HEK293 (cell line): ENCODE results near the gene MRM1.

Experiments used
- CTCF ChIA-PET: fragments of 350-600 bp; formaldehyde crosslinking; extraction: SDS; loops from one replicate; lab custom pipeline; 2021; ENCODE audit warnings: antibody characterized with exemption; lab: Yijun Ruan, JAX
- POLR2A ChIA-PET: fragments of 300-600 bp; formaldehyde crosslinking; extraction: SDS; loops from one replicate; lab custom pipeline; 2020; ENCODE audit warnings: antibody characterized with exemption, inconsistent platforms; lab: Yijun Ruan, JAX
- H3K27ac ChIP-seq: fragments of 200-500 bp; sonication (Bioruptor generic); 2 replicates; pipeline ENCODE4 v1.5.1; 2014; ENCODE audit warnings: low read depth, low read length, control low read depth, inconsistent platforms; ENCODE audit errors: extremely low read depth
- H3K36me3 ChIP-seq, 2 experiments: fragments of 200-500 bp in 1 of 2; sonication (Bioruptor generic) in 1 of 2; 1 replicate in 1 of 2; 2 replicates in 1 of 2; pipeline ENCODE4 v1.5.1; 2014 to 2017; ENCODE audit warnings: inconsistent platforms in 2 of 2, low read length in 2 of 2; ENCODE audit not compliant: control insufficient read depth in 2 of 2, insufficient read depth in 1 of 2
- H3K4me1 ChIP-seq: fragments of 200-500 bp; sonication (Bioruptor generic); 2 replicates; pipeline ENCODE4 v1.5.1; 2014; ENCODE audit warnings: mild to moderate bottlenecking, low read length, inconsistent platforms; ENCODE audit not compliant: control insufficient read depth, insufficient read depth
- H3K4me3 ChIP-seq: 2 replicates; pipeline ENCODE4 v1.5.1; 2011; ENCODE audit warnings: low read depth, mild to moderate bottlenecking, control low read depth, low read length, moderate library complexity
- H3K9me3 ChIP-seq: fragments of 200-500 bp; sonication (Bioruptor generic); 2 replicates; pipeline ENCODE4 v1.5.1; 2014; ENCODE audit warnings: low read depth, low read length, inconsistent platforms; ENCODE audit not compliant: control insufficient read depth, insufficient read depth
- GFI1B ChIP-seq: fragments of 450-650 bp; formaldehyde crosslinking; IDR thresholded peaks from 2 replicates; pipeline ENCODE4 v1.5.1; 2016; ENCODE audit warnings: missing biosample characterization, missing genetic modification characterization
- RBAK ChIP-seq: fragments of 450-650 bp; formaldehyde crosslinking; IDR thresholded peaks from 2 replicates; pipeline ENCODE4 v1.5.1; 2016; ENCODE audit warnings: missing biosample characterization, missing genetic modification characterization
- SP3 ChIP-seq: fragments of 450-650 bp; formaldehyde crosslinking; IDR thresholded peaks from 2 replicates; pipeline ENCODE4 v1.5.1; 2016; ENCODE audit warnings: missing biosample characterization, missing genetic modification characterization
- TCF7L2 ChIP-seq: IDR thresholded peaks from 2 replicates; pipeline ENCODE4 v1.6.1; 2011; ENCODE audit warnings: low read depth, mild to moderate bottlenecking, inconsistent platforms, low read length, moderate library complexity, borderline replicate concordance
- ZBTB17 ChIP-seq: fragments of 450-650 bp; formaldehyde crosslinking; IDR thresholded peaks from 2 replicates; pipeline ENCODE4 v1.5.1; 2016; ENCODE audit warnings: missing biosample characterization, missing genetic modification characterization
- ZFP69B ChIP-seq: fragments of 450-650 bp; formaldehyde crosslinking; IDR thresholded peaks from 2 replicates; pipeline ENCODE4 v1.5.1; 2016; ENCODE audit warnings: missing biosample characterization, missing genetic modification characterization
- ZNF112 ChIP-seq: fragments of 450-650 bp; formaldehyde crosslinking; IDR thresholded peaks from 2 replicates; pipeline ENCODE4 v1.5.0; 2017; ENCODE audit warnings: missing biosample characterization, missing genetic modification characterization
- ZNF16 ChIP-seq: fragments of 450-650 bp; formaldehyde crosslinking; IDR thresholded peaks from 2 replicates; pipeline ENCODE4 v1.5.1; 2016; ENCODE audit warnings: low read depth, missing biosample characterization, missing genetic modification characterization
- ZNF184 ChIP-seq: fragments of 450-650 bp; IDR thresholded peaks from 2 replicates; pipeline ENCODE4 v1.5.1; 2018; ENCODE audit warnings: missing biosample characterization, mild to moderate bottlenecking, missing genetic modification characterization
- ZNF302 ChIP-seq: fragments of 450-650 bp; formaldehyde crosslinking; IDR thresholded peaks from 2 replicates; pipeline ENCODE4 v1.5.1; 2016; ENCODE audit warnings: missing biosample characterization, missing genetic modification characterization, low read depth
- ZNF416 ChIP-seq: fragments of 450-650 bp; formaldehyde crosslinking; IDR thresholded peaks from 2 replicates; pipeline ENCODE4 v1.5.1; 2016; ENCODE audit warnings: missing biosample characterization, missing genetic modification characterization
- ZNF501 ChIP-seq: fragments of 450-650 bp; formaldehyde crosslinking; IDR thresholded peaks from 2 replicates; pipeline ENCODE4 v1.5.1; 2016; ENCODE audit warnings: missing biosample characterization, missing genetic modification characterization
- ZNF560 ChIP-seq: fragments of 450-650 bp; formaldehyde crosslinking; IDR thresholded peaks from 2 replicates; pipeline ENCODE4 v1.5.1; 2017; ENCODE audit warnings: missing biosample characterization, missing genetic modification characterization, borderline replicate concordance
- ZNF626 ChIP-seq: fragments of 450-650 bp; sonication (Bioruptor Pico); formaldehyde crosslinking; IDR thresholded peaks from 2 replicates; pipeline ENCODE4 v1.5.1; 2018; ENCODE audit warnings: missing biosample characterization, missing genetic modification characterization, inconsistent platforms
- ZNF837 ChIP-seq: fragments of 450-650 bp; formaldehyde crosslinking; IDR thresholded peaks from 2 replicates; pipeline ENCODE4 v1.5.1; 2016; ENCODE audit warnings: missing biosample characterization, missing genetic modification characterization
- TF ChIP-seq, protein P1 (sequence below): fragments of 450-650 bp; formaldehyde crosslinking; IDR thresholded peaks from 2 replicates; pipeline ENCODE4 v1.5.1; 2016; ENCODE audit warnings: missing biosample characterization, missing genetic modification characterization
- TF ChIP-seq, protein P2 (sequence below): fragments of 450-650 bp; formaldehyde crosslinking; IDR thresholded peaks from 2 replicates; pipeline ENCODE4 v1.5.1; 2017; ENCODE audit warnings: missing biosample characterization, missing genetic modification characterization
- TF ChIP-seq, protein P3 (sequence below): fragments of 450-650 bp; formaldehyde crosslinking; IDR thresholded peaks from 2 replicates; pipeline ENCODE4 v1.5.1; 2016; ENCODE audit warnings: missing biosample characterization, missing genetic modification characterization
- TF ChIP-seq, protein P4 (sequence below): fragments of 450-650 bp; formaldehyde crosslinking; IDR thresholded peaks from 2 replicates; pipeline ENCODE4 v1.5.1; 2016; ENCODE audit warnings: missing biosample characterization, missing genetic modification characterization
- TF ChIP-seq, protein P5 (sequence below): fragments of 450-650 bp; formaldehyde crosslinking; IDR thresholded peaks from 2 replicates; pipeline ENCODE4 v1.5.1; 2016; ENCODE audit warnings: missing biosample characterization, missing genetic modification characterization, low read depth

MRM1 gene

DNA sequence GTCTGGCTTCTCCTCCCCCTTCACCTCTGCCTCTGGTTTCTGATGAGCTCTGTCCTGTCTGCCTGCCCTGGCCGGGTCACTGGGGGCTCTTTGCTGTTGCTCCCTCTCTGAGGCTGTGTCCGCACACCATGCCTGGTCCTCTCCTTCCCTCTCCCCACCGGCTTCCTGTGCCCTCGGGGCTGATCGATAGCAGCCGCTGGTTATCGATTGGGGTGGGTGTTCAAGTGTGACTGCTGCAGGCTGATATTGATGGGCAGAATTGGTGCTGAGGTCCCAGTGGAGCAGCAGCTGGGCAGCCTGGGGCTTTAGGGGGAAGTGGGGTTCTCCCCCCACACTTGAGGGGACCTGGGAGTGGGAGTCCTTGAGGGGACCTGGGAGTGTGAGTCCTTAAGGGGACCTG is 16.4 kb downstream of the MRM1 start:
- TF ChIP-seq, protein P1, sequence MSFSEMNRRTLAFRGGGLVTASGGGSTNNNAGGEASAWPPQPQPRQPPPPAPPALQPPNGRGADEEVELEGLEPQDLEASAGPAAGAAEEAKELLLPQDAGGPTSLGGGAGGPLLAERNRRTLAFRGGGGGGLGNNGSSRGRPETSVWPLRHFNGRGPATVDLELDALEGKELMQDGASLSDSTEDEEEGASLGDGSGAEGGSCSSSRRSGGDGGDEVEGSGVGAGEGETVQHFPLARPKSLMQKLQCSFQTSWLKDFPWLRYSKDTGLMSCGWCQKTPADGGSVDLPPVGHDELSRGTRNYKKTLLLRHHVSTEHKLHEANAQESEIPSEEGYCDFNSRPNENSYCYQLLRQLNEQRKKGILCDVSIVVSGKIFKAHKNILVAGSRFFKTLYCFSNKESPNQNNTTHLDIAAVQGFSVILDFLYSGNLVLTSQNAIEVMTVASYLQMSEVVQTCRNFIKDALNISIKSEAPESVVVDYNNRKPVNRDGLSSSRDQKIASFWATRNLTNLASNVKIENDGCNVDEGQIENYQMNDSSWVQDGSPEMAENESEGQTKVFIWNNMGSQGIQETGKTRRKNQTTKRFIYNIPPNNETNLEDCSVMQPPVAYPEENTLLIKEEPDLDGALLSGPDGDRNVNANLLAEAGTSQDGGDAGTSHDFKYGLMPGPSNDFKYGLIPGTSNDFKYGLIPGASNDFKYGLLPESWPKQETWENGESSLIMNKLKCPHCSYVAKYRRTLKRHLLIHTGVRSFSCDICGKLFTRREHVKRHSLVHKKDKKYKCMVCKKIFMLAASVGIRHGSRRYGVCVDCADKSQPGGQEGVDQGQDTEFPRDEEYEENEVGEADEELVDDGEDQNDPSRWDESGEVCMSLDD (tag by site-specific recombination), result no peak
- TF ChIP-seq ZNF302 (tag by site-specific recombination) (no peak), ZNF837 (no peak), SP3 (tag by site-specific recombination) (no peak), ZNF501 (no peak), ZNF560 (no peak)
- TF ChIP-seq, protein P2, sequence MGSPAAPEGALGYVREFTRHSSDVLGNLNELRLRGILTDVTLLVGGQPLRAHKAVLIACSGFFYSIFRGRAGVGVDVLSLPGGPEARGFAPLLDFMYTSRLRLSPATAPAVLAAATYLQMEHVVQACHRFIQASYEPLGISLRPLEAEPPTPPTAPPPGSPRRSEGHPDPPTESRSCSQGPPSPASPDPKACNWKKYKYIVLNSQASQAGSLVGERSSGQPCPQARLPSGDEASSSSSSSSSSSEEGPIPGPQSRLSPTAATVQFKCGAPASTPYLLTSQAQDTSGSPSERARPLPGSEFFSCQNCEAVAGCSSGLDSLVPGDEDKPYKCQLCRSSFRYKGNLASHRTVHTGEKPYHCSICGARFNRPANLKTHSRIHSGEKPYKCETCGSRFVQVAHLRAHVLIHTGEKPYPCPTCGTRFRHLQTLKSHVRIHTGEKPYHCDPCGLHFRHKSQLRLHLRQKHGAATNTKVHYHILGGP (tag by site-specific recombination), result no peak
- TF ChIP-seq, protein P3, sequence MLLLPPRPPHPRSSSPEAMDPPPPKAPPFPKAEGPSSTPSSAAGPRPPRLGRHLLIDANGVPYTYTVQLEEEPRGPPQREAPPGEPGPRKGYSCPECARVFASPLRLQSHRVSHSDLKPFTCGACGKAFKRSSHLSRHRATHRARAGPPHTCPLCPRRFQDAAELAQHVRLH (tag by site-specific recombination), result no peak
- TF ChIP-seq, protein P4, sequence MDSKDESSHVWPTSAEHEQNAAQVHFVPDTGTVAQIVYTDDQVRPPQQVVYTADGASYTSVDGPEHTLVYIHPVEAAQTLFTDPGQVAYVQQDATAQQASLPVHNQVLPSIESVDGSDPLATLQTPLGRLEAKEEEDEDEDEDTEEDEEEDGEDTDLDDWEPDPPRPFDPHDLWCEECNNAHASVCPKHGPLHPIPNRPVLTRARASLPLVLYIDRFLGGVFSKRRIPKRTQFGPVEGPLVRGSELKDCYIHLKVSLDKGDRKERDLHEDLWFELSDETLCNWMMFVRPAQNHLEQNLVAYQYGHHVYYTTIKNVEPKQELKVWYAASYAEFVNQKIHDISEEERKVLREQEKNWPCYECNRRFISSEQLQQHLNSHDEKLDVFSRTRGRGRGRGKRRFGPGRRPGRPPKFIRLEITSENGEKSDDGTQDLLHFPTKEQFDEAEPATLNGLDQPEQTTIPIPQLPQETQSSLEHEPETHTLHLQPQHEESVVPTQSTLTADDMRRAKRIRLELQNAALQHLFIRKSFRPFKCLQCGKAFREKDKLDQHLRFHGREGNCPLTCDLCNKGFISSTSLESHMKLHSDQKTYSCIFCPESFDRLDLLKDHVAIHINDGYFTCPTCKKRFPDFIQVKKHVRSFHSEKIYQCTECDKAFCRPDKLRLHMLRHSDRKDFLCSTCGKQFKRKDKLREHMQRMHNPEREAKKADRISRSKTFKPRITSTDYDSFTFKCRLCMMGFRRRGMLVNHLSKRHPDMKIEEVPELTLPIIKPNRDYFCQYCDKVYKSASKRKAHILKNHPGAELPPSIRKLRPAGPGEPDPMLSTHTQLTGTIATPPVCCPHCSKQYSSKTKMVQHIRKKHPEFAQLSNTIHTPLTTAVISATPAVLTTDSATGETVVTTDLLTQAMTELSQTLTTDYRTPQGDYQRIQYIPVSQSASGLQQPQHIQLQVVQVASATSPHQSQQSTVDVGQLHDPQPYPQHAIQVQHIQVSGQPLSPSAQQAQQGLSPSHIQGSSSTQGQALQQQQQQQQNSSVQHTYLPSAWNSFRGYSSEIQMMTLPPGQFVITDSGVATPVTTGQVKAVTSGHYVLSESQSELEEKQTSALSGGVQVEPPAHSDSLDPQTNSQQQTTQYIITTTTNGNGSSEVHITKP (tag by site-specific recombination), result no peak
- no peaks in the 10 kb centered on the region for H3K36me3 ChIP-seq
- no peaks in the 10 kb centered on the region for H3K4me1 ChIP-seq
- no peak overlapping the region for H3K4me3 ChIP-seq
- no peaks in the 10 kb centered on the region for H3K9me3 ChIP-seq
- no peak overlapping the region for H3K27ac ChIP-seq
- ChIA-PET CTCF (interaction anchor here (0.5 to 3.0 kb wide), 3 partner anchors 8 to 469 kb away, joined by 3 to 14 read pairs (median 4); no protein-coding TSS in a partner anchor), POLR2A (interaction anchor here (1.3 kb wide), 1 partner anchor 17 kb away, joined by 3 read pairs; no protein-coding TSS in a partner anchor)

DNA sequence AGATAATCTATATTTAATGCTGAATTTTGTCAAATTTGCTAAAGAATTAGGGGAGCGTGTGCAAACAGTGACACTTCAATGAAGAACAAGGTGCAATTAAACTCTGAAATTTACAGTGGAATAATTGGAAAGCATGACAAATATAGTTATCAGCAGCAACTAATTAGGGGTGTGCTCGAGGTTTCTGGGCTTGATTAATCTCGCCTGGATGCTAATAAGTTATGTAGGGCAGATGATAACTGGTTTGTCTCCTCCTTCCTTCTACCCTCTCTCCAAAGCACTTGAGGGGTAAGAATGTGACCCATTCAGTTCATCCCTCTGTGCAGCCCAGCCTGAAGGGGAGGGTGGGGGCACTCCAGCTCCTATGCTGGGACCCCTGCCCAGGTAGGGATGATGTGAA is 21.9 kb downstream of the MRM1 start:
- TF ChIP-seq TCF7L2, result no peak
- peak; percentile 83 for TF ChIP-seq ZBTB17 (tag by site-specific recombination)
- Histone ChIP-seq H3K9me3 (no peaks in the 10 kb centered on the region), H3K4me1 (no peaks in the 10 kb centered on the region), H3K36me3 (no peaks in the 10 kb centered on the region), H3K27ac (no peak overlapping the region), H3K4me3 (no peak overlapping the region)
- CTCF ChIA-PET, result interaction anchor here (2.3 kb wide), 1 partner anchor 21 kb away, joined by 11 read pairs; no protein-coding TSS in a partner anchor
- POLR2A ChIA-PET, result interaction anchor here (1.2 kb wide), 1 partner anchor 20 kb away, joined by 3 read pairs; no protein-coding TSS in a partner anchor

DNA sequence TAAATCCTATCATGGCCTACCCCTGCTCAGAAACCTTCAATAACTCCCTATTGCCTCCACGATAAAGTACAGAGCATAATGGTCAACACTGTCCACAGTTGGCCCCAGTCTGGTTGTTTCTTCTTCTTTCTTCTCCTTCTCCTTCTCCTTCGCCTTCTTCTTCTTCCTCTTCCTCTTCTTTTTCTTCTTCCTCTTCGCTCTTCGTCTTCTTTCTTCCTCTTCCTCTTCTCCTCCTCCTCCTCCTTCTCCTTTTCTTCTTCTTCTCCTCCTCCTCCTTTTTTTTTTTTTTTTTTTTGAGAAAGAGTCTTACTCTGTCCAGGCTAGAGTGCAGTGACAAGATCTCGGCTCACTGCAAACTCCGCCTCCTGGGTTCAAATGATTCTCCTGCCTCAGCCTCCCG is 23.8 kb downstream of the MRM1 start:
- H3K36me3 ChIP-seq, result no peaks in the 10 kb centered on the region
- ChIA-PET POLR2A (interaction anchor here (1.5 kb wide), 1 partner anchor 22 kb away, joined by 5 read pairs; no protein-coding TSS in a partner anchor), CTCF (interaction anchor here (0.5 to 8.6 kb wide), 36 partner anchors 9 to 1825 kb away, joined by 3 to 84 read pairs (median 4); partner anchors contain the start of gene MRM1)
- no peaks in the 10 kb centered on the region for H3K4me1 ChIP-seq
- no peak overlapping the region for H3K4me3 ChIP-seq
- no peak overlapping the region for H3K27ac ChIP-seq
- H3K9me3 ChIP-seq, result no peaks in the 10 kb centered on the region
- no peak for TF ChIP-seq ZFP69B
- no peak for TF ChIP-seq RBAK
- no peak for TF ChIP-seq ZNF416 (tag by site-specific recombination)
- TF ChIP-seq, protein P5, sequence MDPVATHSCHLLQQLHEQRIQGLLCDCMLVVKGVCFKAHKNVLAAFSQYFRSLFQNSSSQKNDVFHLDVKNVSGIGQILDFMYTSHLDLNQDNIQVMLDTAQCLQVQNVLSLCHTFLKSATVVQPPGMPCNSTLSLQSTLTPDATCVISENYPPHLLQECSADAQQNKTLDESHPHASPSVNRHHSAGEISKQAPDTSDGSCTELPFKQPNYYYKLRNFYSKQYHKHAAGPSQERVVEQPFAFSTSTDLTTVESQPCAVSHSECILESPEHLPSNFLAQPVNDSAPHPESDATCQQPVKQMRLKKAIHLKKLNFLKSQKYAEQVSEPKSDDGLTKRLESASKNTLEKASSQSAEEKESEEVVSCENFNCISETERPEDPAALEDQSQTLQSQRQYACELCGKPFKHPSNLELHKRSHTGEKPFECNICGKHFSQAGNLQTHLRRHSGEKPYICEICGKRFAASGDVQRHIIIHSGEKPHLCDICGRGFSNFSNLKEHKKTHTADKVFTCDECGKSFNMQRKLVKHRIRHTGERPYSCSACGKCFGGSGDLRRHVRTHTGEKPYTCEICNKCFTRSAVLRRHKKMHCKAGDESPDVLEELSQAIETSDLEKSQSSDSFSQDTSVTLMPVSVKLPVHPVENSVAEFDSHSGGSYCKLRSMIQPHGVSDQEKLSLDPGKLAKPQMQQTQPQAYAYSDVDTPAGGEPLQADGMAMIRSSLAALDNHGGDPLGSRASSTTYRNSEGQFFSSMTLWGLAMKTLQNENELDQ, result no peak
- TF ChIP-seq ZNF112, result no peak
- no peak for TF ChIP-seq ZNF626 (tag by site-specific recombination)
- no peak for TF ChIP-seq ZNF184 (tag by site-specific recombination)
- peak; percentile 51; the same call in 1 of the 2 replicates for TF ChIP-seq ZNF16 (tag by site-specific recombination)
- no peak for TF ChIP-seq GFI1B (tag by site-specific recombination)
